ENCODE results near the gene LDB2. TPM values are rescaled to one million over a fixed set of nuclear protein-coding genes. Genes with fewer than 3 reads are reported as not detected.
"Not testable (repeated sequence)": the region's sequence is repeated elsewhere in the genome, so short reads cannot be mapped to it uniquely, and the experiment has no call there.

Gene LDB2
- polyA plus RNA-seq, 12 donors, result 33.0 to 86.4 (median 49.0) TPM; not detected in 1

GRCh38 chr4:16555156-16555555 is 343.3 kb downstream of the LDB2 start:
- DNase-seq, result no peak

GRCh38 chr4:16550531-16550930 is 347.9 kb downstream of the LDB2 start:
- no peak for DNase-seq

GRCh38 chr4:16545656-16546055 is 352.8 kb downstream of the LDB2 start:
- DNase-seq, result no peak

- no peak for DNase-seq
These were observed 353.6 kb downstream of the LDB2 start for GRCh38 chr4:16544869-16545268.

GRCh38 chr4:16544251-16544721 is 354.2 kb downstream of the LDB2 start:
- no peak for DNase-seq

- DNase-seq, result no peak
These were observed 360.5 kb downstream of the LDB2 start for GRCh38 chr4:16537926-16538325.

GRCh38 chr4:16532240-16532970 is 366.0 kb downstream of the LDB2 start:
- no peak for DNase-seq

GRCh38 chr4:16530688-16531635 is 367.5 kb downstream of the LDB2 start:
- no peak for DNase-seq

- DNase-seq, result peak; percentile 52
These were observed 373.4 kb downstream of the LDB2 start for GRCh38 chr4:16524911-16525554.

GRCh38 chr4:16524406-16524805 is 374.0 kb downstream of the LDB2 start:
- no peak for DNase-seq

- not testable (repeated sequence) for DNase-seq
These were observed 374.9 kb downstream of the LDB2 start for GRCh38 chr4:16523526-16523925.

- DNase-seq, result no peak
These were observed 377.1 kb downstream of the LDB2 start for GRCh38 chr4:16521156-16521915.

- peak; percentile 52 for DNase-seq
These were observed 381.5 kb downstream of the LDB2 start for GRCh38 chr4:16516796-16517439.

- DNase-seq, result no peak
These were observed 384.6 kb downstream of the LDB2 start for GRCh38 chr4:16513876-16514275.

- DNase-seq, result no peak
These were observed 389.5 kb downstream of the LDB2 start for GRCh38 chr4:16508968-16509367.

GRCh38 chr4:16505726-16506125 is 392.7 kb downstream of the LDB2 start:
- no peak for DNase-seq

GRCh38 chr4:16505267-16505666 is 393.2 kb downstream of the LDB2 start:
- DNase-seq, result no peak

- no peak for DNase-seq
These were observed 394.9 kb downstream of the LDB2 start for GRCh38 chr4:16503421-16504100.

GRCh38 chr4:16498978-16499377 is 399.5 kb downstream of the LDB2 start:
- no peak for DNase-seq

- DNase-seq, result no peak
These were observed 401.9 kb downstream of the LDB2 start for GRCh38 chr4:16496501-16496900.
